Measurements from ENCODE around the gene MPRIP. TPM values are rescaled to one million over a fixed set of nuclear protein-coding genes. Genes with fewer than 3 reads are reported as not detected.

MPRIP gene
- polyA plus RNA-seq, 1 donor from 2014 or later, result 47.3 TPM

- Histone ChIP-seq H2AFZ (ENCODE audit: low read depth, low read length) (no peak overlapping the region), H3K9me2 (ENCODE audit: insufficient read depth, low read length) (no peaks in the 10 kb centered on the region), H3K27ac (ENCODE audit: low read length) (no peak overlapping the region), H3K79me2 (replicated peaks; ENCODE audit: insufficient read depth, low read length) (no peaks in the 10 kb centered on the region), H3K27me3 (ENCODE audit: insufficient read depth, low read depth, low read length) (no peaks in the 10 kb centered on the region), H3K9me3 (ENCODE audit: low read length) (no peaks in the 10 kb centered on the region), H3K9ac (ENCODE audit: low read length) (no peak overlapping the region), H3K4me2 (ENCODE audit: low read length) (no peak overlapping the region), H3F3A (ENCODE audit: insufficient read depth, low read length, poor library complexity, severe bottlenecking) (no peaks in the 10 kb centered on the region), H3K4me3 (ENCODE audit: low read length) (no peak overlapping the region), H4K20me1 (ENCODE audit: insufficient read depth) (no peaks in the 10 kb centered on the region), H3K36me3 (ENCODE audit: insufficient read depth, low read length) (no peaks in the 10 kb centered on the region)
- TF ChIP-seq EP300 (conservative IDR thresholded peaks at IDR 0.05; ENCODE audit: poor library complexity, severe bottlenecking), result no peak
- TF ChIP-seq EZH2 (IDR thresholded peaks at IDR 0.05; ENCODE audit: borderline replicate concordance, insufficient read depth, low read length, poor library complexity, severe bottlenecking), result no peak
- no peak for TF ChIP-seq RAD21 (conservative IDR thresholded peaks at IDR 0.05)
- no peak for TF ChIP-seq TAF1 (IDR thresholded peaks at IDR 0.05; ENCODE audit: low read depth)
- no peak for TF ChIP-seq MXI1 (conservative IDR thresholded peaks at IDR 0.05; ENCODE audit: poor library complexity, severe bottlenecking)
- no peak for TF ChIP-seq REST (IDR thresholded peaks at IDR 0.05; ENCODE audit: borderline replicate concordance)
- TF ChIP-seq CTCF (IDR thresholded peaks at IDR 0.05; ENCODE audit: poor library complexity, severe bottlenecking), result no peak
- no peak for TF ChIP-seq SMC3 (conservative IDR thresholded peaks at IDR 0.05; ENCODE audit: poor library complexity)
- TF ChIP-seq POLR2AphosphoS5 (IDR thresholded peaks at IDR 0.05), result no peak
Measured at GRCh38 chr17:17033466-17033865, 8.8 kb upstream of the MPRIP start.

- H3K9me3 ChIP-seq (ENCODE audit: low read length), result no peaks in the 10 kb centered on the region
- no peak overlapping the region for H2AFZ ChIP-seq (ENCODE audit: low read depth, low read length)
- no peaks in the 10 kb centered on the region for H3K9me2 ChIP-seq (ENCODE audit: insufficient read depth, low read length)
- no peaks in the 10 kb centered on the region for H3K36me3 ChIP-seq (ENCODE audit: insufficient read depth, low read length)
- no peaks in the 10 kb centered on the region for H3F3A ChIP-seq (ENCODE audit: insufficient read depth, low read length, poor library complexity, severe bottlenecking)
- TF ChIP-seq RAD21 (conservative IDR thresholded peaks at IDR 0.05) (no peak), EP300 (conservative IDR thresholded peaks at IDR 0.05; ENCODE audit: poor library complexity, severe bottlenecking) (no peak), TAF1 (IDR thresholded peaks at IDR 0.05; ENCODE audit: low read depth) (no peak), POLR2AphosphoS5 (IDR thresholded peaks at IDR 0.05) (no peak), REST (IDR thresholded peaks at IDR 0.05; ENCODE audit: borderline replicate concordance) (no peak), MXI1 (conservative IDR thresholded peaks at IDR 0.05; ENCODE audit: poor library complexity, severe bottlenecking) (no peak), SMC3 (conservative IDR thresholded peaks at IDR 0.05; ENCODE audit: poor library complexity) (no peak), CTCF (IDR thresholded peaks at IDR 0.05; ENCODE audit: poor library complexity, severe bottlenecking) (no peak), EZH2 (IDR thresholded peaks at IDR 0.05; ENCODE audit: borderline replicate concordance, insufficient read depth, low read length, poor library complexity, severe bottlenecking) (no peak)
- H3K79me2 ChIP-seq (replicated peaks; ENCODE audit: insufficient read depth, low read length), result no peaks in the 10 kb centered on the region
- H3K27me3 ChIP-seq (ENCODE audit: insufficient read depth, low read depth, low read length), result no peaks in the 10 kb centered on the region
- no peak overlapping the region for H3K4me2 ChIP-seq (ENCODE audit: low read length)
- H4K20me1 ChIP-seq (ENCODE audit: insufficient read depth), result no peaks in the 10 kb centered on the region
- no peak overlapping the region for H3K27ac ChIP-seq (ENCODE audit: low read length)
- H3K9ac ChIP-seq (ENCODE audit: low read length), result no peak overlapping the region
- no peak overlapping the region for H3K4me3 ChIP-seq (ENCODE audit: low read length)
Measured at GRCh38 chr17:17034026-17034425, 8.2 kb upstream of the MPRIP start.
